Measurements from ENCODE around the gene STUB1.

The STUB1 gene

GRCh38 chr16:693766-694165 lies 13.6 kb downstream of the STUB1 start:
- DNase-seq (ENCODE audit: low read depth in 4 of 4, low spot score in 1 of 4) = no peak

DNA sequence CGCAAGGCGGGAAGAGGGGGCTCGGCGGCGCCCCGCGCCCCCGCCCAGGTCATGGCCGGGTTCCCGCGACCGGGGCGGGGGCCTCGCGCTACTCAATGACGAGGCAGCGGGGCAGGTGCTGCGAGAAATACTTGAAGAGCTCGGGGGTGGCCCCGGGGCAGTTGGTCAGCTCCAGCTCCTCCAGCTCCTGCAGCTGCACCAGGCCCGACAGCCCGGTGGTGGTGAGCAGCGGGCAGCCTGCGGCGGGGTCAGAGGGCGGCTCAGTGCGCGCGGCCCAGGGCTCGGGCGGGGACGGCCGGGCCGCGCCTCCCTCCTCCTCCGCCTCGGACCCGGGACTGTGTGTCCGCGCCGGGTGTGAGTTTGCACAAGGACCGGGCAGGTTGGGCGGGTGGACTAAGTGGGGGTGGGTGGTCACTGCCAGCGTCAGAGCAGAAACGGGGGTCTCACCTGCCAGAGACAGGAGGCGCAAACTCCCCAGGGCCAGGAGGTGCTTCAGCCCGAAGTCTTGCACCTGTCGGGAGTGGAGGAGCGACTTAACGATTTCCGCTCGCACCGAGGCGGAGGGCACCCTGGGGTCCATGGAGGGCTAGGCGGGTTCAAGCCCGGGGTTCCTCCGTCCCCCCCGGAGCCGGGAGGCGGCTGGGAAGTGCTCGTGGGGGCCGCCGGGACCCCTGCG lies 14.1 kb downstream of the STUB1 start:
- no peak for DNase-seq (ENCODE audit: low read depth in 4 of 4, low spot score in 1 of 4)

GRCh38 chr16:694863-695354 lies 14.7 kb downstream of the STUB1 start:
- no peak for DNase-seq (ENCODE audit: low read depth in 4 of 4, low spot score in 1 of 4)

DNA sequence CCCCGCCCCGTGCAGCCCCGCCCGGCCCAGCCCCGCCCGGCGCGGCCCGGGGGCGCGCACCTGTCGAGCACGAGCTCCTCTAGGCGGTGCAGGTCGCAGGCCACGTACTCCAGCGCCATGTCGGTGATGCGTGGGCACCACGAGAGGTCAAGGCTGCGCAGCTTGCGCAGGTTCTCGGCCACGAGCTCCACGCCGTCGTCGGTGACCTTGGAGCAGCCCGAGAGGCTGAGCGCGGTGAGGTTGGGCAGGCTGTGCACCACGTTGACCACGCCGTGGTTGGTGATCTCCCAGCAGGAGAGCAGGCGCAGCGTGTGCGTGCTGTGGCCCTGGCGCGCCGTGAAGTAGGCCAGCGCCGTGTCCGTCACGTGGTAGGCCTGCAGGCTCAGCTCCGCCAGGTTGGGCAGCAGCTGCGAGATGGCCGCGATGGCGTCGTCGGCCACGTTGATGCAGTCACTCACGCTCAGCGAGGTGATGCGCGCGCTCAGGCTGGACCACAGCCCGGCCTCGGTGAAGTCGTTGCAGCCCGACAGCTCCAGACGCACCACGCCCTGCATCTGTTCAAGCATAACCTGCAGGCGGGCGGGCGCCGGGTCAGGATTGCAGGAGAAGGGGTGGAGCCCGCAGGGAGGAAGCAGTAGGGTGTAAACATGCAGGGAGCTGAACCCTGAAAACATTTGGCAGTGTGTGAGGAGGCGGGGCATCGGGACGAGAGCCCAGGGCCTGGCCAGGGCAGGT lies 15.3 kb downstream of the STUB1 start:
- peak in 2 of 4 experiments; percentile 55 to 63 for DNase-seq (ENCODE audit: low read depth in 4 of 4, low spot score in 1 of 4)

DNA sequence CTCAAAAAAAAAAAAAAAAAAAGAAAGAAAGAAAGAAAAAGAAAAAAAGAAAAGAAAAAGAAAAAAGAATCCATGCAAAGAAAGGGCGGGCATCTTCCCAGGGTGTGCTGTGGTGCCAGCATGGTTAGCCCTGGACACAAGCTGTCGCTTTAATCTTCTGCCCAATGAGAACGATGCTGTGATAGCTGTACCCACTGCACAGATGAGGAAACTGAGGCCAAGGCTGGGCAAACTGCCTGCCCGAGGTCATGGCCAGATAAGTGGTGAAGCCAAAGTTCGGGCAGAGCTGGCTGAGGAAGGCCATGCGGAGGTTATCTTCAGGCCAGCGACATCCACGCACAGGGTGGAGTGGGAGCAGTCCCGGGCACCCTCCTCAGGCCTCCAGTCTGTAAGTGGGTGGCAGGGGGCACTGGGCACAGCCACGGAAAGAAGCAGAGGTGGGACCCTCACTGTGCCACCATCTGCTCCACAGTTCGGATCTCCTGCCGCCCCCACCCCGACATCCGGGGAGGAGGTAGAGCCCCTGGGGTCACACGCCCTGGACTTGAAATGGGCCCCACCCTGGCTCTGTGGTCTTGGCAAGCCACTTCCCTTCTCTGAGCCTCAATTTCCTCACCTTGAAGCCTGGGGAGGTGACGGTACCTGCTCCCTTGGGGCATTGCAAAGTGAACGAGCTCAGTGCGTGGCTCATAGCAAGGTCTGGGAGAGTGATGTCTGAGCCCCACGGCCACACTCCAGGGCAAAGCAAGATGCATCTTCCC lies 18.9 kb downstream of the STUB1 start:
- no peak for DNase-seq (ENCODE audit: low read depth in 4 of 4, low spot score in 1 of 4)

DNA sequence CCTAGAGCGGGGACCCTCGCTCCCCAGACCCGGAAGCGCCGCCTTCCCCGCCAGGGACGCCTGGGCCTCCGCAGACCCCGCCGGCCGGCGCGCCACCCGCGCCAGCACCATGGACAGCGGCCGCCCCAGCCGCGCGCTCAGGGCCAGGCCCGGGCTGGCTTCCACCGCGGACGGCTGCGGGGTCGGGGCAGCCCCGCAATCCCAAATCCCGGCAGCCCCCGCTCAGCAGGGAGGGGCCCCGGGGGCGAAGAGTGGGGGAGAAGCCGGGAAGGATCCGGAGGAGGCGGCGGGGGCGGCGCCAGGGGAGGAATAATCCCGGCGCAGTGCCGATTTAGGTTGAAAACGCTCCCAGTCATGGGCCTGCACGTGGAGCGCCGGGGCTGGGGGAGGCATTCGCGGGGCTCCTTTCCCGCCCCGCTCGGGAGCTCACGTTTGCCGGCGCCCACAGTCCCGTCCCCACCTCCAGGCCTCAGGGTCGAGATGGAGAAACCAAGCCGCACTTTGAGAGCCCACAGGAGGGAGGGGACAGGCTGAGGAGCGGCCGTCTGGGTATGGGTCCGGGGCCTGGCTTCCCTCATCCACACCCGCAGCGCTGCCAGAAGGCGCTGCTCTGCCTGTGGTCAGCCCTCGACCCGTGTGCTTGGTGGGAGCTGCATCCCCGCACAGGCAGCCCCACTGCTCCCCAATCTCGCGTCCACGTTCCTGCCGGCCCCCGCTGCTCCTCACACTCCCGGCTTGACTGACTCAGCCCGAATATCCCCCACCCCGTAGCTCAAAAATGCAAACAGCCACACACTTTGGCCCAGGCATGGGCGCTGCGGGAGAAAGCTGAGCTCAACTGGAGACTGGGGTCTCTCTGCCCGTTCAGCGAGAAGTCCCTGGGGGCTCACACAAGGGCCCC lies 20.7 kb downstream of the STUB1 start:
- peak in 1 of 4 experiments; percentile 33 for DNase-seq (ENCODE audit: low read depth in 4 of 4, low spot score in 1 of 4)

DNA sequence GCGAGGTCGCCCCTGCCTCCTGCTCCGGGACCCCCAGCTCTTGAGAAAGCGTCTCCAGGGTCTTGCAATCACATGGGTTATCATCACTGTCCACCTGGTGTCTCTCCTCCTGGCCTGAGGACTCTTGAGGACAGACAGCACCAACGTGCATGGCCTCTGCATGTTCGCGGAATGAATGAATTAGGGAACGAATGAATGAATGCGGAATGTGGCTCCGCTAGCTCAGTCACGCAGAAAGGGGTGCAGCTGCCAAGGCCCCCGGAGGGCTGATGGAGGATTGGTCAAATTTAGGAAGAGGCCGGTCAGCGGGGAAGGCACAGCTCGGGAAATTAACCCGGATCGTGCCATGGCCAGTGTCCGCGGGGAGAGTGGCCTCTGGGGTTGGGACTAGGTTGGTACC lies 22.1 kb downstream of the STUB1 start:
- no peak for DNase-seq (ENCODE audit: low read depth in 4 of 4, low spot score in 1 of 4)

GRCh38 chr16:703406-703805 lies 23.2 kb downstream of the STUB1 start:
- no peak for DNase-seq (ENCODE audit: low read depth in 4 of 4, low spot score in 1 of 4)

GRCh38 chr16:704047-704446 lies 23.8 kb downstream of the STUB1 start:
- DNase-seq (ENCODE audit: low read depth in 4 of 4, low spot score in 1 of 4) = no peak

GRCh38 chr16:704552-705380 lies 24.6 kb downstream of the STUB1 start:
- DNase-seq (ENCODE audit: low read depth in 4 of 4, low spot score in 1 of 4) = no peak

- no peak for DNase-seq (ENCODE audit: low read depth in 4 of 4, low spot score in 1 of 4)
These were observed 25.4 kb downstream of the STUB1 start, which contains the start of gene FBXL16 for GRCh38 chr16:705431-706188. Gene FBXL16, minus strand, starts transcription at chr16:705801. Its CDS starts 8,396 bp downstream, at chr16:697405.

- DNase-seq (ENCODE audit: low read depth in 4 of 4, low spot score in 1 of 4) = no peak
These were observed 26.2 kb downstream of the STUB1 start for GRCh38 chr16:706189-707061.

DNA sequence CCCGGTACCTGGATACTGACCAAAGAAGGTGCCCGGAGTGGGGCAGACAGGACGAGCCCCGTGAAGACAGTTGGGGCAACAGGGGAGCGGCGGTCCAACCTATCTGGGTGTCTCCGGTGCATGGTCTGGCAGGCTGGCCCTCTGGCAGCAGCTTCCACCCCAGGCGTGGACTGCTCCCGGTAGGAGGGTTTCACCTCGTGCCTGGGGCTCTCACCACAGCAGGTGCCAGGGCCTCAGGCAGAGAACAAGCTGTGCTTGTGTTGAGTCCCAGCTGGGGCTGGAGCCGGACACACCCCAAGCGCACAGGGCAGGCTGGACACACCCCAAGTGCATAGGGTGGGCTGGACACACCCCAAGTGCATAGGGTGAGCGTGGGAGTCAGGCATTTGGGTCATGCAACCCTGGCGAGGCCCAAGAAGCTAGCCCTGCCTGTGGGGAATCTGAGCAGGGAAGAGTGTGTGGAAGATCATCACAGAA lies 26.9 kb downstream of the STUB1 start:
- DNase-seq (ENCODE audit: low read depth in 4 of 4, low spot score in 1 of 4) = no peak

- DNase-seq (ENCODE audit: low read depth in 4 of 4, low spot score in 1 of 4) = no peak
These were observed 27.8 kb downstream of the STUB1 start for GRCh38 chr16:708019-708418.

DNA sequence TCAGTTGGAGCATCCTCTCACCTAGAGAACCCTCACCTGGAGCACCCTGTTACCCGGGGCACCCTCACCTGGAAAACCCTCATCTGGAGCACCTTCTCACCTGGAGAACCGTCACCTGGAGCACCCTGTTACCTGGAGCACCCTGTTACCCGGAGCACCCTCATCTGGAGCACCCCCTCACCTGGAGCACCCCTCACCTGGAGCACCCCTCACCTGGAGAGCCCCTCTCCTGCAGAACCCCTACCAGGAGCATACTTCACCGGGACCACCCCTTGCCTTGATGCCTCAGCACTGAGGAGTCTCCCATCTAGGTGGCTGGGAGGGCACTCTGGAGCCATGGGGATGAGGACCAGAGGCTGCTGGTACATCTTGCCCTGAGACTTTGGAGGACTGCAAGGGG lies 28.7 kb downstream of the STUB1 start:
- DNase-seq (ENCODE audit: low read depth in 4 of 4, low spot score in 1 of 4) = no peak

- DNase-seq (ENCODE audit: low read depth in 4 of 4, low spot score in 1 of 4) = no peak
These were observed 29.6 kb downstream of the STUB1 start for GRCh38 chr16:709566-710499.

- DNase-seq (ENCODE audit: low read depth in 4 of 4, low spot score in 1 of 4) = no peak
These were observed 30.4 kb downstream of the STUB1 start for GRCh38 chr16:710500-711075.
